ENCODE data around the gene NAXD. TPM values are rescaled to one million over a fixed set of nuclear protein-coding genes. Genes with fewer than 3 reads are reported as not detected.

NAXD gene
- total RNA-seq, 1 experiment from 2014 or later = 12.3 TPM

GRCh38 chr13:110636053-110636475 is 20.7 kb downstream of the NAXD start:
- Histone ChIP-seq H3K27me3 (no peaks in the 10 kb centered on the region), H3K9me3 (no peaks in the 10 kb centered on the region), H3K4me3 (no peak overlapping the region), H3K36me3 (peaks cover 64% of the 10 kb centered on the region)
- no peak for DNase-seq

GRCh38 chr13:110636701-110637201 is 21.4 kb downstream of the NAXD start:
- no peak for DNase-seq
- Histone ChIP-seq H3K9me3 (no peaks in the 10 kb centered on the region), H3K27me3 (no peaks in the 10 kb centered on the region), H3K4me3 (no peak overlapping the region), H3K36me3 (peaks cover 63% of the 10 kb centered on the region)

GRCh38 chr13:110637275-110637674 is 21.9 kb downstream of the NAXD start:
- no peaks in the 10 kb centered on the region for H3K27me3 ChIP-seq
- peaks cover 63% of the 10 kb centered on the region for H3K36me3 ChIP-seq
- H3K9me3 ChIP-seq = no peaks in the 10 kb centered on the region
- DNase-seq = no peak
- no peak overlapping the region for H3K4me3 ChIP-seq

GRCh38 chr13:110637747-110638146 is 22.4 kb downstream of the NAXD start:
- H3K27me3 ChIP-seq = no peaks in the 10 kb centered on the region
- H3K4me3 ChIP-seq = no peak overlapping the region
- peaks cover 65% of the 10 kb centered on the region for H3K36me3 ChIP-seq
- no peaks in the 10 kb centered on the region for H3K9me3 ChIP-seq
- DNase-seq = no peak

- Histone ChIP-seq H3K27me3 (no peaks in the 10 kb centered on the region), H3K9me3 (no peaks in the 10 kb centered on the region), H3K36me3 (peaks cover 71% of the 10 kb centered on the region), H3K4me3 (no peak overlapping the region)
- no peak for DNase-seq
Observed at GRCh38 chr13:110638257-110638656, 22.9 kb downstream of the NAXD start.

- H3K4me3 ChIP-seq = no peak overlapping the region
- no peaks in the 10 kb centered on the region for H3K27me3 ChIP-seq
- peaks cover 76% of the 10 kb centered on the region for H3K36me3 ChIP-seq
- no peak for DNase-seq
- no peaks in the 10 kb centered on the region for H3K9me3 ChIP-seq
Observed at GRCh38 chr13:110638814-110639806, 23.8 kb downstream of the NAXD start.

GRCh38 chr13:110639935-110640334 is 24.6 kb downstream of the NAXD start:
- no peaks in the 10 kb centered on the region for H3K9me3 ChIP-seq
- H3K27me3 ChIP-seq = no peaks in the 10 kb centered on the region
- DNase-seq = no peak
- peaks cover 74% of the 10 kb centered on the region for H3K36me3 ChIP-seq
- H3K4me3 ChIP-seq = no peak overlapping the region

- H3K36me3 ChIP-seq = peaks cover 74% of the 10 kb centered on the region
- no peaks in the 10 kb centered on the region for H3K9me3 ChIP-seq
- no peak overlapping the region for H3K4me3 ChIP-seq
- no peaks in the 10 kb centered on the region for H3K27me3 ChIP-seq
- no peak for DNase-seq
Observed at GRCh38 chr13:110640591-110641029, 25.3 kb downstream of the NAXD start.

GRCh38 chr13:110641055-110642015 is 26.0 kb downstream of the NAXD start:
- H3K27me3 ChIP-seq = no peaks in the 10 kb centered on the region
- no peaks in the 10 kb centered on the region for H3K9me3 ChIP-seq
- no peak for DNase-seq
- H3K36me3 ChIP-seq = peaks cover 68% of the 10 kb centered on the region
- no peak overlapping the region for H3K4me3 ChIP-seq

- H3K27me3 ChIP-seq = no peaks in the 10 kb centered on the region
- H3K4me3 ChIP-seq = no peak overlapping the region
- peaks cover 57% of the 10 kb centered on the region for H3K36me3 ChIP-seq
- no peaks in the 10 kb centered on the region for H3K9me3 ChIP-seq
- DNase-seq = no peak
Observed at GRCh38 chr13:110642291-110642981, 27.1 kb downstream of the NAXD start.

- DNase-seq = no peak
- H3K4me3 ChIP-seq = no peak overlapping the region
- no peaks in the 10 kb centered on the region for H3K27me3 ChIP-seq
- H3K36me3 ChIP-seq = peaks cover 55% of the 10 kb centered on the region
- no peaks in the 10 kb centered on the region for H3K9me3 ChIP-seq
Observed at GRCh38 chr13:110643324-110643723, 28.0 kb downstream of the NAXD start.

GRCh38 chr13:110643768-110644421 is 28.6 kb downstream of the NAXD start:
- Histone ChIP-seq H3K9me3 (no peaks in the 10 kb centered on the region), H3K27me3 (no peaks in the 10 kb centered on the region), H3K4me3 (no peak overlapping the region), H3K36me3 (peaks cover 50% of the 10 kb centered on the region)
- DNase-seq = no peak

- Histone ChIP-seq H3K27me3 (no peaks in the 10 kb centered on the region), H3K9me3 (no peaks in the 10 kb centered on the region), H3K4me3 (no peak overlapping the region), H3K36me3 (peaks cover 50% of the 10 kb centered on the region)
- peak; percentile 29 for DNase-seq
Observed at GRCh38 chr13:110644892-110645521, 29.7 kb downstream of the NAXD start.

- DNase-seq = no peak
- H3K9me3 ChIP-seq = no peaks in the 10 kb centered on the region
- H3K36me3 ChIP-seq = peaks cover 50% of the 10 kb centered on the region
- H3K4me3 ChIP-seq = no peak overlapping the region
- H3K27me3 ChIP-seq = no peaks in the 10 kb centered on the region
Observed at GRCh38 chr13:110645750-110646149, 30.4 kb downstream of the NAXD start.
